ENCODE data around the gene FAT3.

FAT3 gene

DNA sequence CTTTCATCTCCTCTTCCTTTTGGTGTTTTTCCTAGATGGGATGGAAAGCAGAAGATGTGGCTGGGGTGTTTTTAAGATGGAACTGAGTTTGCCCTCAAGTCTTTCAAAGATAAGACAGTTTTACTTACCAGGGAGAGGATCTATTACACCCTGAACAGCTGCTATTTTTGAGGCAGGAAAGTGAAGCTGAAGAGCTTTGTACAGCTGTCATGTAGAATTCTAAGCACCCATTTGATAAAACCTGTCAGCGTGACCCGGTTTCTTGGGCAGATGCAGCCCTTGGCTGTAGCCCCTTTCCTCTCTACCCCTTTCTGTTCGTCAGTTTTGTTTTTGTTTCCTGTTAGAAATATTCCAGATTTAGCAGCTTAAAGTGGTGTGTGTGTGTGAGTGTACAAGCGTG is 35.2 kb downstream of the FAT3 start:
- Histone ChIP-seq H3K4me3 (ENCODE audit: extremely low read depth, insufficient read depth, low read length, poor library complexity, severe bottlenecking) (no peak overlapping the region), H3K9me3 (ENCODE audit: control insufficient read depth, low read length) (no peaks in the 10 kb centered on the region), H3K4me1 (ENCODE audit: control insufficient read depth, insufficient read depth, low read length, poor library complexity, severe bottlenecking) (peaks cover 3% of the 10 kb centered on the region), H3K36me3 (ENCODE audit: control insufficient read depth, insufficient read depth, low read length) (no peaks in the 10 kb centered on the region), H3K27ac (ENCODE audit: low read depth, low read length, severe bottlenecking) (no peak overlapping the region)
- 86 to 100% methylated on average over 2 of the region's 4 CpGs for WGBS, 2 experiments (ENCODE audit: insufficient coverage in 2 of 2)

DNA sequence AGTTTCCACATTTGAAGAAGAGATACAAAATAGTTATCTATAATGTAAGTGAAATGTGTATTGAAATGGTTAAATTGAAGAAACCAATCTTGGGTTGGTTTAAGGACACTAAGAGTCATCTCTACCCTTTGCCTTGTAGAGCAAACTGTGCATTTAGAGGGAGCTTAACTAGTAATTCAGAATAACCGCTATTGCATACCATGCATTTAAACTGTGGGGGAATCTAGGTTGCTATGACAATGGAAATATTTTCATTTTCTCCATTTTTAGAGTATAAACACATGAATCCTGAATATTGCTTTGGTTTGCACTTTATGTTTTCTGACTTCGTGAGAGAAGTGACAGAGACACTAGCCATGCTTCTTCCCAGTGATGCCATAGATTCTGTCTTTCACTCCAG is 39.7 kb downstream of the FAT3 start:
- H3K4me3 ChIP-seq (ENCODE audit: extremely low read depth, insufficient read depth, low read length, poor library complexity, severe bottlenecking), result no peak overlapping the region
- H3K36me3 ChIP-seq (ENCODE audit: control insufficient read depth, insufficient read depth, low read length), result no peaks in the 10 kb centered on the region
- peaks cover 33% of the 10 kb centered on the region for H3K4me1 ChIP-seq (ENCODE audit: control insufficient read depth, insufficient read depth, low read length, poor library complexity, severe bottlenecking)
- H3K9me3 ChIP-seq (ENCODE audit: control insufficient read depth, low read length), result no peaks in the 10 kb centered on the region
- 90% methylated on average over 1 of the region's 2 CpGs; no CpG with 5 or more reads in 1 of the 2 experiments for WGBS, 2 experiments (ENCODE audit: insufficient coverage in 2 of 2)
- no peak overlapping the region for H3K27ac ChIP-seq (ENCODE audit: low read depth, low read length, severe bottlenecking)

DNA sequence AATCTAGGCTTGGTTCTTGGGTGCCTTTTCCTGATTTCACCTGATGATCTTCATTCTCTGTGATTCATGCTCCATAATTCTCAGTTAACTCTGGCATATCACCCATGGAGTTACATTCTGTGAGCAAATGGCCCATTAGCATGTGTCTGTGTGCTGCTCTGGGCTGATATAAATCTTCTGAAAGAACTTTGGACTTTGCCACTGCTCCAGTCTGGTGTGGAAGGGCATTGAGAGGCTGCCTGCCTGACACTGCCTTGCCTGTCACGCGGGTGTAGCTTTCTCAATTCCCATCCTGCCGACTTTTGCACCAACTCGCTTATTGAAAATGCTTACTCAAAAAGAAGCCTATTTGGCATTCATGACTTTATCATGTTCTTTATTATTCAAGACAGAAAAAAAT is 42.2 kb downstream of the FAT3 start:
- WGBS, 2 experiments (ENCODE audit: insufficient coverage in 2 of 2), result 77% methylated on average over 3 of the region's 4 CpGs; no CpG with 5 or more reads in 1 of the 2 experiments
- peaks cover 42% of the 10 kb centered on the region for H3K4me1 ChIP-seq (ENCODE audit: control insufficient read depth, insufficient read depth, low read length, poor library complexity, severe bottlenecking)
- no peak overlapping the region for H3K4me3 ChIP-seq (ENCODE audit: extremely low read depth, insufficient read depth, low read length, poor library complexity, severe bottlenecking)
- H3K27ac ChIP-seq (ENCODE audit: low read depth, low read length, severe bottlenecking), result no peak overlapping the region
- no peaks in the 10 kb centered on the region for H3K36me3 ChIP-seq (ENCODE audit: control insufficient read depth, insufficient read depth, low read length)
- H3K9me3 ChIP-seq (ENCODE audit: control insufficient read depth, low read length), result no peaks in the 10 kb centered on the region

DNA sequence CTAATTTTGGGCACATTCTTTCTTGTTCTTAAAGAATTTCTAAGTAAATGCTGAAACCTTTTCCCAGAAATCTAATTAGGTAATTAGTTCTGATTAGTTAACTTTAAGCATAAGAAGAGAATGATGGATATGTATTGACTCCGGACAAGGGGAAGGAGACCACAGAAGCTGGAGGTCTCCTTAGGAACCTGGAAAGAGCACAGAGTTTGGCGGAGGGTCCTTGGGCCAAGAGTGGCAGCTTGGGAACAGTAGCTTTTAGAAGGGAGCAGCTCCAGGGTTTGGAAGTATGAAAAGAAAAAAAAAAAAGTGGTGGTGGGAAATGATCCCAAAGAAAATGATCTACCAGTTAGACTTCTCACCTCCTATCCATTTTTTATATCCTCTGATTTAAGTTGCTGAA is 42.7 kb downstream of the FAT3 start:
- Histone ChIP-seq H3K36me3 (ENCODE audit: control insufficient read depth, insufficient read depth, low read length) (no peaks in the 10 kb centered on the region), H3K4me1 (ENCODE audit: control insufficient read depth, insufficient read depth, low read length, poor library complexity, severe bottlenecking) (peaks cover 42% of the 10 kb centered on the region), H3K9me3 (ENCODE audit: control insufficient read depth, low read length) (no peaks in the 10 kb centered on the region), H3K27ac (ENCODE audit: low read depth, low read length, severe bottlenecking) (no peak overlapping the region), H3K4me3 (ENCODE audit: extremely low read depth, insufficient read depth, low read length, poor library complexity, severe bottlenecking) (no peak overlapping the region)
- 76 to 94% methylated on average over 2 of the region's 2 CpGs for WGBS, 2 experiments (ENCODE audit: insufficient coverage in 2 of 2)

DNA sequence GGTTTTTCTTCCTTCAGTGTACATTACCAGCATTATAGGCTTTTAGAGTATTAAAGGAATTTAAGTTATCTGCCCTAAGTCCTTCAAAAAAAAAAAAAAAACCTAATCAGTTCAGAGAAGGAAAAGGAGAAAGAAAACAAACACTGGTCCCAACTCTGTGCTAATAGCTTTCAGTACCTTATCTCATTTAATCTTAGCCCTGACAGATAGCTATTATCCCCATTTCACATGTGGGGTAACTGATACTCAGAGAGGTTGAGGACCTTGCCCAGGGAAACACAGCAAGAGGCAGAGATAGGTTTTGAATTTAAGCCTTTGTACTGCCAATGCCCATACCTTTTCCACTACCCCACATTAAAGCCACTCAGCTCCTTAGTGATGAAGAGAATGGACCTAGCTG is 43.4 kb downstream of the FAT3 start:
- Histone ChIP-seq H3K9me3 (ENCODE audit: control insufficient read depth, low read length) (no peaks in the 10 kb centered on the region), H3K27ac (ENCODE audit: low read depth, low read length, severe bottlenecking) (peak overlapping the region; percentile 23), H3K4me1 (ENCODE audit: control insufficient read depth, insufficient read depth, low read length, poor library complexity, severe bottlenecking) (peaks cover 42% of the 10 kb centered on the region), H3K36me3 (ENCODE audit: control insufficient read depth, insufficient read depth, low read length) (no peaks in the 10 kb centered on the region), H3K4me3 (ENCODE audit: extremely low read depth, insufficient read depth, low read length, poor library complexity, severe bottlenecking) (no peak overlapping the region)

DNA sequence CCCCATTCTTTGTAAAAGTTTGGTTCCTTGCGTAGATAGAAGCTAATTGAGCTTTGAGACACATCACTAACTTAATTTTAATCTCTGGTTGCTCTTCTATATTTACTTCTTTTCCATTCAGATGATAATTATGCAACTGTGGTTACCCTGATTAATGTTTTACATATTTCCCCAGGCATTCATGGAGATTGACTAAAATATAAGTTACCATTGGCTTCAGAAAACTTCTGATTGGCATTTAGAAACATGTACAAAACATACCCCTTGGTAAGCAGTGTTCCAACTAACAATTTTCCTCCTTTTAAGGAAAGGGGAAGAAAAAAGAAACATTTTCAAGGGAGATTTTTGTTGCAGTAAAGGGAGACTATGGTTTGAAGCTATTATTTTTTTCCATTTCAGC is 43.9 kb downstream of the FAT3 start:
- H3K4me3 ChIP-seq (ENCODE audit: extremely low read depth, insufficient read depth, low read length, poor library complexity, severe bottlenecking), result no peak overlapping the region
- peak overlapping the region; percentile 87 for H3K27ac ChIP-seq (ENCODE audit: low read depth, low read length, severe bottlenecking)
- H3K4me1 ChIP-seq (ENCODE audit: control insufficient read depth, insufficient read depth, low read length, poor library complexity, severe bottlenecking), result peaks cover 42% of the 10 kb centered on the region
- no peaks in the 10 kb centered on the region for H3K9me3 ChIP-seq (ENCODE audit: control insufficient read depth, low read length)
- no peaks in the 10 kb centered on the region for H3K36me3 ChIP-seq (ENCODE audit: control insufficient read depth, insufficient read depth, low read length)
- no CpG with 5 or more reads among the region's 1 CpG for WGBS, 2 experiments (ENCODE audit: insufficient coverage in 2 of 2)

DNA sequence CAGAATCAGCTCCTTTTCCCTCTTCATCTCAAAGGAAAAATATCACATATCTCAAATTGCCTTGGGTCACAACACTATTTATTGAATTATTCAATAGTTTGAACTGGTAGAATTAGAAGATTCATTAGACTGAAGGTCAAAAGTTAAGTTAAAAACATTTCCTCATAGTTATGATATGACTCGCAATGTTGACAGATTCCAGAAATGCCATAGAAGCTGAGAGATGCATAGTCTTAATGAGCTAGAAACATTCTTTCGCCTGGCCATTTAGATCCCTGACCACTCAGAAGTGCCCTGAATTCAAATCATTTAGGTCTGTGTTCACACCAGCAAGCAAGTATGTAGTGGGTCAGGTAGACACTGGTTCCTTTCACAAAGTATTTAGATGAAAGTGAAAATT is 44.4 kb downstream of the FAT3 start:
- no peaks in the 10 kb centered on the region for H3K36me3 ChIP-seq (ENCODE audit: control insufficient read depth, insufficient read depth, low read length)
- no peaks in the 10 kb centered on the region for H3K9me3 ChIP-seq (ENCODE audit: control insufficient read depth, low read length)
- H3K4me1 ChIP-seq (ENCODE audit: control insufficient read depth, insufficient read depth, low read length, poor library complexity, severe bottlenecking), result peaks cover 42% of the 10 kb centered on the region
- peak overlapping the region; percentile 87 for H3K27ac ChIP-seq (ENCODE audit: low read depth, low read length, severe bottlenecking)
- WGBS, 2 experiments (ENCODE audit: insufficient coverage in 2 of 2), result 92 to 94% methylated on average over 2 of the region's 2 CpGs
- H3K4me3 ChIP-seq (ENCODE audit: extremely low read depth, insufficient read depth, low read length, poor library complexity, severe bottlenecking), result no peak overlapping the region

DNA sequence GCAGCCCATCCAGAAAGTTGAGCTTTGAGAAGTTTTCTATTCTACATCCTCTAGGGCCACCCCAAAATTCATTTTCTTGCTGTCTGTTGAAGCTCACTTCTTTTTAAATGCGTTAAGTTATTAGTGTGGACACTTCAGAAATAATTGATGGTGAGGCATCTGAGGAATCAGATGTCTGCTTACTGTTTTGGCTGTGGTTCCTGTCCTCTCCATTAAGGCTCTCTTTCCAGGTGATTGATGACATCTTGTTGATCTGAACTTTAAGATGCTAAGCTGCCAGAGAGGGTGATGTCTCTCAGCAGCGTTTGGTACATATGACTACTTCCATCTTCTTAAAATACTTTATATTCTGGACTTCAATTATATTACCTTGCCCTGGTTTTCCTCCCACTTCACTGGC is 45.2 kb downstream of the FAT3 start:
- Histone ChIP-seq H3K4me3 (ENCODE audit: extremely low read depth, insufficient read depth, low read length, poor library complexity, severe bottlenecking) (no peak overlapping the region), H3K27ac (ENCODE audit: low read depth, low read length, severe bottlenecking) (no peak overlapping the region), H3K9me3 (ENCODE audit: control insufficient read depth, low read length) (no peaks in the 10 kb centered on the region), H3K36me3 (ENCODE audit: control insufficient read depth, insufficient read depth, low read length) (no peaks in the 10 kb centered on the region), H3K4me1 (ENCODE audit: control insufficient read depth, insufficient read depth, low read length, poor library complexity, severe bottlenecking) (peaks cover 42% of the 10 kb centered on the region)
- 100% methylated on average over 1 to 2 of the region's 2 CpGs for WGBS, 2 experiments (ENCODE audit: insufficient coverage in 2 of 2)

DNA sequence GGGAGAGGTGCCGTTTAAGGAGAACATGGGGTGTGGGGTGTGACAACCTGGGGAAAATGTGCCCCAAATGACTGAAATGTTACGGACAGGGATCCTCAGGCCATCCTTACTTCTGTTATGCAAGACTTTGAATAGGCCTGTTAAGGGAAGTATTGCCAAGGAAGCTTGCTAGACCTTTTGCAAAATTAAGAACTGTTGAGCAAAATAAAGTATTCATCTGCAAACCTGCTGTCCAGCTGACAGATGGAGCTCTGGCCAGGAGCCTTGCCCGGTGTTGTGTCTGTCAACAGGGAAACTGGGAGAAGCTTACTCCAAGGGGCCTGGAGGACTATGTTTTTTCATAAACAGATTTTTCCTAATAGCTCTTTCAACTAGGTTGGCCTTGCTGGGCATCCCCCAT is 48.0 kb downstream of the FAT3 start:
- WGBS, 2 experiments (ENCODE audit: insufficient coverage in 2 of 2), result 84 to 96% methylated on average over 3 of the region's 3 CpGs

More for the DNA sequence above, 48.0 kb downstream of the FAT3 start:
- Histone ChIP-seq H3K36me3 (ENCODE audit: control insufficient read depth, insufficient read depth, low read length) (no peaks in the 10 kb centered on the region), H3K4me3 (ENCODE audit: extremely low read depth, insufficient read depth, low read length, poor library complexity, severe bottlenecking) (no peak overlapping the region), H3K9me3 (ENCODE audit: control insufficient read depth, low read length) (no peaks in the 10 kb centered on the region), H3K4me1 (ENCODE audit: control insufficient read depth, insufficient read depth, low read length, poor library complexity, severe bottlenecking) (peaks cover 29% of the 10 kb centered on the region), H3K27ac (ENCODE audit: low read depth, low read length, severe bottlenecking) (no peak overlapping the region)
